DND-41 (cell line): ENCODE data around the gene PTPRG.

ENCODE experiments used
- ATAC-seq: fragments of 200-7000 bp; cut with Tn5 transposase; 3 replicates; pipeline ENCODE4 v1.9.1; 2021; ENCODE audit warnings: low read depth; ENCODE audit not compliant: insufficient read depth
- DNase-seq: peaks from one replicate; pipeline ENCODE4 v3.0.0-alpha.2; 2020
- H2AFZ ChIP-seq: 2 replicates; pipeline ENCODE4 v1.6.0; 2012; ENCODE audit warnings: low read depth, low read length
- H3K27ac ChIP-seq: 2 replicates; pipeline ENCODE4 v1.5.1; 2012; ENCODE audit warnings: low read length, inconsistent platforms
- H3K27me3 ChIP-seq: fragments of 200-600 bp; sonication (generic); 2 replicates; pipeline ENCODE4 v1.6.0; 2012; ENCODE audit warnings: low read length, mild to moderate bottlenecking, inconsistent platforms; ENCODE audit not compliant: insufficient read depth, poor library complexity
- H3K36me3 ChIP-seq: 2 replicates; pipeline ENCODE4 v1.5.1; 2012; ENCODE audit warnings: low read length, inconsistent platforms; ENCODE audit not compliant: insufficient read depth
- H3K4me1 ChIP-seq: 2 replicates; pipeline ENCODE4 v1.5.1; 2012; ENCODE audit warnings: mild to moderate bottlenecking, low read length; ENCODE audit not compliant: insufficient read depth
- H3K4me2 ChIP-seq: 2 replicates; pipeline ENCODE4 v1.6.0; 2012; ENCODE audit warnings: mild to moderate bottlenecking, moderate library complexity, low read length, inconsistent platforms; ENCODE audit not compliant: insufficient read depth
- H3K4me3 ChIP-seq, 2 experiments: fragments of 200-600 bp in 1 of 2; shearing (Covaris generic) in 1 of 2; 2 replicates each; pipeline ENCODE4 v1.5.1; 2012 to 2016; ENCODE audit warnings: inconsistent platforms in 2 of 2, low read length in 2 of 2, mild to moderate bottlenecking in 2 of 2, low read depth in 1 of 2, moderate library complexity in 1 of 2
- H3K79me2 ChIP-seq: 2 replicates; pipeline ENCODE4 v1.6.0; 2012; ENCODE audit warnings: low read length, inconsistent platforms; ENCODE audit not compliant: insufficient read depth
- H3K9ac ChIP-seq: 2 replicates; pipeline ENCODE4 v1.6.0; 2012; ENCODE audit warnings: low read depth, mild to moderate bottlenecking, inconsistent platforms, low read length, moderate library complexity
- H3K9me3 ChIP-seq: 2 replicates; pipeline ENCODE4 v1.5.1; 2012; ENCODE audit warnings: low read length, moderate library complexity, mild to moderate bottlenecking, inconsistent platforms; ENCODE audit not compliant: insufficient read depth, severe bottlenecking
- H4K20me1 ChIP-seq: 2 replicates; pipeline ENCODE4 v1.6.0; 2012; ENCODE audit warnings: low read length; ENCODE audit not compliant: insufficient read depth
- CTCF ChIP-seq: IDR thresholded peaks from 2 replicates; pipeline ENCODE4 v1.5.1; 2012; ENCODE audit warnings: borderline replicate concordance, low read length, moderate library complexity, mild to moderate bottlenecking; ENCODE audit not compliant: poor library complexity, severe bottlenecking; ENCODE audit errors: extremely low read depth
- EZH2 ChIP-seq: IDR thresholded peaks from 3 replicates; pipeline ENCODE4 v1.6.1; 2012; ENCODE audit warnings: borderline replicate concordance, low read depth, mild to moderate bottlenecking, moderate library complexity, low read length, inconsistent platforms; ENCODE audit not compliant: severe bottlenecking

Gene PTPRG

GRCh38 chr3:62255758-62256157 is 694.4 kb downstream of the PTPRG start:
- DNase-seq (no peak), ATAC-seq (no peak)
- no peak overlapping the region for H2AFZ ChIP-seq
- no peak for TF ChIP-seq EZH2
- TF ChIP-seq CTCF: no peak
- no peaks in the 10 kb centered on the region for H3K9me3 ChIP-seq
- no peak overlapping the region for H3K27ac ChIP-seq
- no peaks in the 10 kb centered on the region for H3K79me2 ChIP-seq
- no peak overlapping the region for H3K4me2 ChIP-seq
- H4K20me1 ChIP-seq: no peaks in the 10 kb centered on the region
- H3K4me1 ChIP-seq: no peaks in the 10 kb centered on the region
- no peaks in the 10 kb centered on the region; the same call in 1 of the 2 replicates for H3K36me3 ChIP-seq
- H3K4me3 ChIP-seq: no peak overlapping the region
- no peaks in the 10 kb centered on the region for H3K27me3 ChIP-seq
- H3K9ac ChIP-seq: no peak overlapping the region

- no peaks in the 10 kb centered on the region for H3K4me1 ChIP-seq
- TF ChIP-seq EZH2 (no peak), CTCF (no peak)
- ATAC-seq (no peak), DNase-seq (no peak)
- H3K9me3 ChIP-seq: no peaks in the 10 kb centered on the region
- peaks cover 3% of the 10 kb centered on the region; the same call in 1 of the 2 replicates for H3K36me3 ChIP-seq
- H3K9ac ChIP-seq: no peak overlapping the region
- H3K27ac ChIP-seq: no peak overlapping the region
- H4K20me1 ChIP-seq: no peaks in the 10 kb centered on the region
- H3K4me2 ChIP-seq: no peak overlapping the region
- H3K4me3 ChIP-seq: no peak overlapping the region
- H3K79me2 ChIP-seq: no peaks in the 10 kb centered on the region
- no peak overlapping the region for H2AFZ ChIP-seq
- no peaks in the 10 kb centered on the region for H3K27me3 ChIP-seq
Measured at GRCh38 chr3:62259924-62260323, 698.6 kb downstream of the PTPRG start.

- TF ChIP-seq CTCF: no peak
- TF ChIP-seq EZH2: no peak
- no peaks in the 10 kb centered on the region for H3K9me3 ChIP-seq
- DNase-seq: no peak
- peaks cover 3% of the 10 kb centered on the region; the same call in 1 of the 2 replicates for H3K36me3 ChIP-seq
- no peak overlapping the region for H2AFZ ChIP-seq
- no peaks in the 10 kb centered on the region for H3K27me3 ChIP-seq
- no peak overlapping the region for H3K4me3 ChIP-seq
- no peaks in the 10 kb centered on the region for H4K20me1 ChIP-seq
- H3K27ac ChIP-seq: no peak overlapping the region
- H3K9ac ChIP-seq: no peak overlapping the region
- no peak for ATAC-seq
- H3K4me1 ChIP-seq: no peaks in the 10 kb centered on the region
- no peaks in the 10 kb centered on the region for H3K79me2 ChIP-seq
- no peak overlapping the region for H3K4me2 ChIP-seq
Measured at GRCh38 chr3:62260655-62261054, 699.3 kb downstream of the PTPRG start.

- Histone ChIP-seq H3K9me3 (no peaks in the 10 kb centered on the region), H3K4me1 (no peaks in the 10 kb centered on the region), H3K4me3 (no peak overlapping the region), H3K9ac (no peak overlapping the region), H3K36me3 (peaks cover 3% of the 10 kb centered on the region; the same call in 1 of the 2 replicates), H3K27ac (no peak overlapping the region), H2AFZ (no peak overlapping the region), H3K27me3 (no peaks in the 10 kb centered on the region), H3K4me2 (no peak overlapping the region), H4K20me1 (no peaks in the 10 kb centered on the region), H3K79me2 (no peaks in the 10 kb centered on the region)
- no peak for TF ChIP-seq CTCF
- TF ChIP-seq EZH2: no peak
- no peak for DNase-seq
- no peak for ATAC-seq
Measured at GRCh38 chr3:62261121-62261520, 699.8 kb downstream of the PTPRG start.
